Measurements from ENCODE around the gene TANGO6. TPM values are rescaled to one million over a fixed set of nuclear protein-coding genes. Genes with fewer than 3 reads are reported as not detected.

The TANGO6 gene
- total and polyA plus RNA-seq, 12 donors = 1.9 to 17.9 (median 10.9) TPM

DNA sequence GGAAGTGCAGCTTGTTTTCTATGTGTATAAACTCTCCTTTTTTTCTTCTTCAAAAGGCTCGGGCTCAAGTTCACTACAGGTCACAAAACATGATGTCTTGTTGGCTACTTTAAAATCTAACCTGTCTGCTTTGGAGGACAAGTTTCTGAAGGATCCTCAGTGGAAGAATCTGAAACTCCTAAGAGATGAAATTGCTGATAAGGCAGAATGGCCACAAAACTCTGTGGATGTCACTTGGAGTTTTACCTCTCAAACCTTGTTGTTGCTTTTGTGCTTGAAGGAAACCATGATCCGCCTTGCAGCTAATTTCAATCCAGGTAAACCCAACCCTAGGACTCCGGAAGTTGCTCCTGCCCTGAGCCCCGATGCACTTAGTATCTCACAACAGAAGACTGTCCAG lies 16.5 kb downstream of the TANGO6 start:
- intact Hi-C loops (cut with DNase I) = no loop called here
- WGBS, 4 donors = 93 to 96% (median 95%) methylated on average over 4 of the region's 4 CpGs
- DNase-seq = no peak
- H3K27me3 ChIP-seq = no peaks in the 10 kb centered on the region
- no peak overlapping the region for H3K27ac ChIP-seq
- H3K4me1 ChIP-seq (replicated peaks in 1 of 2) = no peaks in the 10 kb centered on the region
- TF ChIP-seq, protein P1, sequence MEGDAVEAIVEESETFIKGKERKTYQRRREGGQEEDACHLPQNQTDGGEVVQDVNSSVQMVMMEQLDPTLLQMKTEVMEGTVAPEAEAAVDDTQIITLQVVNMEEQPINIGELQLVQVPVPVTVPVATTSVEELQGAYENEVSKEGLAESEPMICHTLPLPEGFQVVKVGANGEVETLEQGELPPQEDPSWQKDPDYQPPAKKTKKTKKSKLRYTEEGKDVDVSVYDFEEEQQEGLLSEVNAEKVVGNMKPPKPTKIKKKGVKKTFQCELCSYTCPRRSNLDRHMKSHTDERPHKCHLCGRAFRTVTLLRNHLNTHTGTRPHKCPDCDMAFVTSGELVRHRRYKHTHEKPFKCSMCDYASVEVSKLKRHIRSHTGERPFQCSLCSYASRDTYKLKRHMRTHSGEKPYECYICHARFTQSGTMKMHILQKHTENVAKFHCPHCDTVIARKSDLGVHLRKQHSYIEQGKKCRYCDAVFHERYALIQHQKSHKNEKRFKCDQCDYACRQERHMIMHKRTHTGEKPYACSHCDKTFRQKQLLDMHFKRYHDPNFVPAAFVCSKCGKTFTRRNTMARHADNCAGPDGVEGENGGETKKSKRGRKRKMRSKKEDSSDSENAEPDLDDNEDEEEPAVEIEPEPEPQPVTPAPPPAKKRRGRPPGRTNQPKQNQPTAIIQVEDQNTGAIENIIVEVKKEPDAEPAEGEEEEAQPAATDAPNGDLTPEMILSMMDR (IDR thresholded peaks at IDR 0.05) = no peak
- TF ChIP-seq POLR2A (IDR thresholded peaks at IDR 0.05) = no peak
- peaks cover 0 to 18% of the 10 kb centered on the region in 2 donors for H3K36me3 ChIP-seq (replicated peaks in 1 of 2)
- H3K9me3 ChIP-seq (replicated peaks in 1 of 3) = no peaks in the 10 kb centered on the region
- H3K4me3 ChIP-seq = no peak overlapping the region

DNA sequence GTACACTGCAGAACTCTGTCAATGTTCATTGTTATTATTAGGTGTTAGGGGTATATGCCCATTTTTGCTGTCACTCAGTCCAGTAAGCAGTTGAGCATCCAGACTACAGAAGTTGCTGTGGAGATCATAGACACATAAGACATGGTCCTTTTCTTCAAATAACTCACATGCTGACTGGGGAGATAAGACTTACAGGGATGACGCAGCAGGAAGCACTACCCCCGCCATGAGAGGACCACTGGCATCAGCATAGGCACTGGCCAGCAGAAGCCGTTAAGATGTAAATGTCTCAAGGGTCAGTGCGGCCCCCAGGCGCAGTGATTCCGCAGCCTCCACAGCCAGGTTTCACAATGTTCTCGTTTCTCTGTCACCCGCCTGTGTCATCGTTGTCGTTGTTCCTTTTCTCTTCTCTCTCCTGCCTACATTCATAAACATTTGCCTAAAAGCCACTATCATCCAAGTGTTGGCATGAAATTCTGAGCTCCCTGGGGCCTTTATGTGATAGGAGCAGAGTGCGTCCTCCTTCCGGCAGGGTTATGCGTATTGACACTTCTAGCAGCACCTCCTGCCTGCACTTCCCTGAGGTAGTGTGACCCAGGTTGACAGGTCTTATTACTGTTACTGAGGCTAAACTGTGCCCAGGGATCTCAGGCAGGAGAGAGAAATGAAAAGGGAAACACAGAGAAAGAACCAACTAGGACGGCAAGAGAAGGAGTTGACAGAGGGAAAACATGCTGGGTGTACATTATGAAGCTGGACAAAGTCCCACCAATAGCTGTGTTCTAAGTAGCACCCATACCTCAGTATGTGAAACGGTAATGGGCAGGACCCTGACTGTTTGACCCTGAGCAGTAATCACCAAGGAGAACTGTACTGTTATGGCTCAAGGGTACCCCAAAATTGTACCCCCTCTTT lies 17.9 kb downstream of the TANGO6 start:
- TF ChIP-seq POLR2A (IDR thresholded peaks at IDR 0.05) = no peak
- TF ChIP-seq, protein P1 (IDR thresholded peaks at IDR 0.05) = no peak
- no peak for DNase-seq
- H3K36me3 ChIP-seq (replicated peaks in 1 of 2) = peaks cover 0 to 18% of the 10 kb centered on the region in 2 donors
- intact Hi-C loops (cut with DNase I) = no loop called here
- H3K4me3 ChIP-seq = no peak overlapping the region
- H3K27ac ChIP-seq = no peak overlapping the region
- H3K9me3 ChIP-seq (replicated peaks in 1 of 3) = no peaks in the 10 kb centered on the region
- 94 to 96% (median 95%) methylated on average over 14 to 15 of the region's 15 CpGs for WGBS, 4 donors
- no peaks in the 10 kb centered on the region for H3K27me3 ChIP-seq
- H3K4me1 ChIP-seq (replicated peaks in 1 of 2) = no peaks in the 10 kb centered on the region

DNA sequence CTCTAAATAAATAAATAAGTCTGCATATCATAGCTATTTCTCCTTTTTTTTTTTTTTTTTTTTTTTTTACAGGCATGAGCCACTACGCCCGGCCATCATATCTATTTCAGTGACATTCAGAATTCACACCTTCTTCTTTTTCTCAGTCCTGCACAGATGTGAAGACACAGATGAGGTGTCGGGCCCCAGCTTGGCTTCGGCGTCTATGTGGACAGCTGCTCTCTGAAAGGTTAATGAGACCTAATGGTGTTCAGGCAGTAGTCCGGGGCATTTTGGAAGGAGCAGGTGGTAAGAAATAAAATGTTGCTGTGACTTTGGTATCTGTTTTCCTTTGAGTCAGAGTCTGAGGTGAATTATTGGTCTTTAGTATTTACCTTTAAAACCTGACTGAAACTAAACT lies 23.6 kb downstream of the TANGO6 start:
- intact Hi-C loops (cut with DNase I) = no loop called here

DNA sequence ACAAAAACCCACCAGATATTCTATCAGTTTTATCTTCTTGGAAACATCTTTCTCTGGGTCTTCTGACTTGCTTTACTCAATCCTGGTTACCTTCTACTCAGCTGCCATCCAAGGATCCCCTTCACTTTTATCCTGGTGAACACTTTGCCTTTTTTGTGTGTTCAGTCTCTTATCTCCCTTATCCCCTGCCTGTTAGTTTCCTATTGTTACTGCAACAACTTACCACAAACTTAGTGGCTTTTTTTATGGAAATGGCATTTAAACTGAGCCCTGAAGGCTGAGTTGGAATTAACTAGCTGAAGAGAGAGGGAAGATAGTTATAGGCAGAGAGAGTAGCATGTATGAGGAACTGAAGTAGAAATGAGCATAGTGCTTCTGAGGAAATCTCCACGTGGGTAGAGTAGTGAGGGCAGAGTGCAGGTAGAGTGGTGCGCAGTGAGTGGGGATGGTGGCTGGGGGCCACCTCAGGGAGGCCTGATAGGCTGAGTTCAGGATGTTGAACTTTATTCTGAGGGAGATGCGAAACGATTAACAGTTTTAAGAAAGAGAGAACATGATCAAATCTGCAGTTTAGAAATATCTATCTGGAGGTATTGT lies 26.3 kb downstream of the TANGO6 start:
- Histone ChIP-seq H3K4me3 (no peak overlapping the region), H3K4me1 (replicated peaks in 1 of 2) (no peaks in the 10 kb centered on the region), H3K27ac (no peak overlapping the region), H3K27me3 (no peaks in the 10 kb centered on the region), H3K36me3 (replicated peaks in 1 of 2) (peaks cover 0 to 11% of the 10 kb centered on the region in 2 donors), H3K9me3 (replicated peaks in 1 of 3) (no peaks in the 10 kb centered on the region)
- no peak for TF ChIP-seq POLR2A (IDR thresholded peaks at IDR 0.05)
- TF ChIP-seq, protein P1 (IDR thresholded peaks at IDR 0.05) = no peak
- WGBS, 4 donors = 82 to 89% (median 88%) methylated on average over 4 of the region's 4 CpGs
- no peak for DNase-seq
- intact Hi-C loops (cut with DNase I) = no loop called here

More for the DNA sequence above, 23.6 kb downstream of the TANGO6 start:
- Histone ChIP-seq H3K27ac (no peak overlapping the region), H3K27me3 (no peaks in the 10 kb centered on the region), H3K4me3 (no peak overlapping the region), H3K4me1 (replicated peaks in 1 of 2) (no peaks in the 10 kb centered on the region), H3K36me3 (replicated peaks in 1 of 2) (peaks cover 0 to 12% of the 10 kb centered on the region in 2 donors), H3K9me3 (replicated peaks in 1 of 3) (no peaks in the 10 kb centered on the region)
- 92 to 98% (median 97%) methylated on average over 6 of the region's 6 CpGs for WGBS, 4 donors
- TF ChIP-seq, protein P1 (IDR thresholded peaks at IDR 0.05) = no peak
- no peak for TF ChIP-seq POLR2A (IDR thresholded peaks at IDR 0.05)
- no peak for DNase-seq

Data from adrenal gland (tissue), 12 donors.